Measurements from ENCODE around the gene LRP8.

GRCh38 chr1:53305650-53306049 is 22.2 kb downstream of the LRP8 start:
- TF ChIP-seq EP300 (IDR thresholded peaks at IDR 0.05) (no peak), POLR2A (IDR thresholded peaks at IDR 0.05) (no peak), POLR2AphosphoS5 (IDR thresholded peaks at IDR 0.05) (no peak)
- TF ChIP-seq, protein P1, sequence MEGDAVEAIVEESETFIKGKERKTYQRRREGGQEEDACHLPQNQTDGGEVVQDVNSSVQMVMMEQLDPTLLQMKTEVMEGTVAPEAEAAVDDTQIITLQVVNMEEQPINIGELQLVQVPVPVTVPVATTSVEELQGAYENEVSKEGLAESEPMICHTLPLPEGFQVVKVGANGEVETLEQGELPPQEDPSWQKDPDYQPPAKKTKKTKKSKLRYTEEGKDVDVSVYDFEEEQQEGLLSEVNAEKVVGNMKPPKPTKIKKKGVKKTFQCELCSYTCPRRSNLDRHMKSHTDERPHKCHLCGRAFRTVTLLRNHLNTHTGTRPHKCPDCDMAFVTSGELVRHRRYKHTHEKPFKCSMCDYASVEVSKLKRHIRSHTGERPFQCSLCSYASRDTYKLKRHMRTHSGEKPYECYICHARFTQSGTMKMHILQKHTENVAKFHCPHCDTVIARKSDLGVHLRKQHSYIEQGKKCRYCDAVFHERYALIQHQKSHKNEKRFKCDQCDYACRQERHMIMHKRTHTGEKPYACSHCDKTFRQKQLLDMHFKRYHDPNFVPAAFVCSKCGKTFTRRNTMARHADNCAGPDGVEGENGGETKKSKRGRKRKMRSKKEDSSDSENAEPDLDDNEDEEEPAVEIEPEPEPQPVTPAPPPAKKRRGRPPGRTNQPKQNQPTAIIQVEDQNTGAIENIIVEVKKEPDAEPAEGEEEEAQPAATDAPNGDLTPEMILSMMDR (IDR thresholded peaks at IDR 0.05), result no peak

Data from gastroesophageal sphincter (tissue), 3 donors.